Measurements from ENCODE around the gene HIPK2.

The HIPK2 gene

DNA sequence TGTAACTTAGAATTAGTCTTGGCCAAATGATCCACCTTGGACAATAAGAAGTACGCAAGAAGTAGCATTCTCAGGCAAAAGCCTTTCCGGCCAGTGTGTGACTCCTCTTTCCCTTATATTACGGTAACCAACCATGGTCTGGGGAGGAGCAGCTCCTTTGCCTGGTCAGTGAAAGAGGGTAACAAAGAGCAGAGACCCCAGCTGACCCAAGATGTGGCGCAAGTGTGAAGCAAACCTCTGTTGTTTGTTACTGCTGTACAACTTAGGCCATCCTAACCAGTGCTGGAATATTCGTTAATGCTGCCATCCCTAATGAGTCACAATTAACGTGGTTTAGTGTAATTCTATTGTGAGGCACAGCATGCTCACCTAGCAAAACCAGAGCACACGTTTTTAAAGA, 44.0 kb downstream of the HIPK2 start:
- peak; percentile 0 for DNase-seq

DNA sequence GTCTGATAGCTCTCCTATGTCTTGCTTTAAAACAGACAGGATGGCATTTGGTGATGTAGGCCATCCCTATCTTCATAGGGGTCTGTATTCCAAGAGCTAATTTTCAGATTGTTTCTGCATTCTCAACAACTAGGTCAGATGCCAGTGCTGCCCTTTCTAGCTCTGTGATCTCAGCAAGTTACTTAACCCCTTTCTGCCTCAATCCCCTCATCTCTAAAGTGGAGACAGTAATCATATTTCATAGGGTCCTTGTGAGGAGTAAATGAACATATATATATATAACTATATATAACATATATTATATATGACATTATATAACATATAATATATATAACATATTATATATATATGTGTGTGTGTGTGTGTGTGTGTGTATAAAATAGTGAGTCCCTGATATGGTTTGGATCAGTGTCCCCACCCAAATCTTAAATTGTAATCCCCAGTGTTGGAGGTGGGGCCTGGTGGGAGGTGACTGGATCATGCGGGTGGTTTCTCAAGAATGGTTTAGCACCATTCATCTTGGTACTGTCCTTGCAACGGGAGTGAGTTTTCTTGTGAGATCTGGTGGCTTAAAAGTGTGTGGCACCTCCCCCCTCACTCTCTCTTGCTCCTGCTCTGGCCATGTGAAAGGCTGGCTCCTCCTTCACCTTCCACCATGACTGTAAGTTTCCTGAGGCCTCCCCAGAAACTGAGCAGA, 45.2 kb downstream of the HIPK2 start:
- no peak for DNase-seq

DNA sequence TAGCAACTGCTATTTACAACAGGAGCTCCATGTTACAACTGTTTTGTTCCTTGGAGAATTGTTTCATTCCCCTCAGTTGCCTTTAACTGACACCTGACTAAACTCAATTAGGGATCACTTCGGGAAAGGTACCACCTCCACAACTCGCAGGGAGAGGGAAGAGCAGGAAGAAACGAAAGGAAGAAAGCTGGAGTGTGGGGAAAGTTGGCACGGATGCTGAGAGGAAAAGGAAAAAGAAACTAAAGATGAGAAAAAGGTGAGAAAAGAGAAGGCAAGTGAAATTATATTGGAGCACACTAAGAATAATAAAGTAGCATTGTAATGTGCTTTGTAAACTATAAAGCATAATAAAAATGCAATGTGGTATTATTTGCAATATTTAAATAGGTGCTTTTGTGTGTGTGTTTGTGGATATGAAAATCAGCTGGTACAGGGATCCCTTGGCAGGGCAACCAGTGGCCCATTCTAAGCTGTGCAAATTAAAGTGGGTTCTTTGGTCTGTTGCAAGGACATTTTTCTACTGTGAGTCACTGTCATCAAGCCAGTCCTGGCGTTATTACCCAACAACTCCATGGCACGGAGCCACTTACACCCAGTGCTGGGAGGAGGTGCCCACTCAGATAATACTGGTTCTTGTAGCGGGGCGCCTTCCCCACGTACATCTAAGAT, 45.9 kb downstream of the HIPK2 start:
- DNase-seq = peak; percentile 88

DNA sequence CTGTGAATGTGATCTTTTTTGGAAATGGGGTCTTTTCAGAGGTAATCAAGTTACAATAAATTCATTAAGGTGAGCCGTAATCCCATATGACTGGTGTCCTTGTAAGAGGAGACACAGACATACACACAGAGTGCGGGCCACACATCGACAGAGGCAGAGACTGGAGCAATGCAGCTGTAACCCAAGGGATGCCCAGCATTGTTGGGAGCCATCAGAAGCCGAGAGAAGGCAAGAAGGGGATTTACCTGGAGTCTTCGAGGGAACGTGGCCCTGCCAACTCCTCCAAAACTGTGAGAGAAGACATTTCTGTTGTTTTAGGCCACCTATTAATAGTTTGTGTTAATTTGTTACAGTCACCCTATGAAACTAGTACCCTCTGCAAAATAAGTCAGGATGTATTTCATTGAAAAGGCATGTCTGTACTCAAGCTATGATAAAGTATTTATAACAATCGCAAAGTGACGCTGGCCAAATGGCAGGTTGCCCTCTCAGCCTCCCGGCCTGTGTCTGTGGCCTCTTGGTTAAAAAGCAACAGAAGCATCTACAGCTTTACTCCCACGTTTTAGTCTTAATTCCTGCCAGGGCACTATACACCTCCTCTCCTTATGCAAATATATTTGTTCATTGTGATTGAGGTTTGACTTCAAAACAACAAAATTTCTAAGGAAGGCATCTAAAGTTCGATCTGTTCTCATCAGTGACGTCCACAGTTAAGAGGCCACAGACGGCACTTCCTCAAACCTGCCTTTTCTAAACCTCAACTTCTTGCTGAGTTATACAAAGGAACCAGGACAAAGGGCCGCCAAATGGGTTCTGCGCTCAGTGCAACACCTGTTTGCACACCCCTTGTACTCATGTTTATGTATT, 46.8 kb downstream of the HIPK2 start:
- DNase-seq = no peak

DNA sequence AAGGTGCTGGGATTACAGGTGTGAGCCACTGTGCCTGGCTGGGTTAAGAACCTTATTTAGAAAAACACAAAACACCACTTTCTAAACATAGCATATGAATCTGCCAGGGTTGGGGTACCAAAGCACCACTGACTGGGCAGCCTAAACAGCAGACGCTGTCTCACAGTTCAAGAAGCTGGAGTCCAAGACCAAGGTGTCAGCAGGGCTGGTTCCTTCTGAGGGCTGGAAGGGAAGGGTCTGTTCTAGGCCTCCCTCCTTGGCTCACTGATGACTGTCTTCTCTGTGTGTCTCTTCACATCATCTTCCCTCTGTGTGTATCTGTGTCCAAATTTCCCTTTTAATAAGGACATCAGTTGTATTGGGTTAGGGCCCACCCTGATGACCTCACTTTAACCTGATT, 49.6 kb downstream of the HIPK2 start:
- DNase-seq = no peak

DNA sequence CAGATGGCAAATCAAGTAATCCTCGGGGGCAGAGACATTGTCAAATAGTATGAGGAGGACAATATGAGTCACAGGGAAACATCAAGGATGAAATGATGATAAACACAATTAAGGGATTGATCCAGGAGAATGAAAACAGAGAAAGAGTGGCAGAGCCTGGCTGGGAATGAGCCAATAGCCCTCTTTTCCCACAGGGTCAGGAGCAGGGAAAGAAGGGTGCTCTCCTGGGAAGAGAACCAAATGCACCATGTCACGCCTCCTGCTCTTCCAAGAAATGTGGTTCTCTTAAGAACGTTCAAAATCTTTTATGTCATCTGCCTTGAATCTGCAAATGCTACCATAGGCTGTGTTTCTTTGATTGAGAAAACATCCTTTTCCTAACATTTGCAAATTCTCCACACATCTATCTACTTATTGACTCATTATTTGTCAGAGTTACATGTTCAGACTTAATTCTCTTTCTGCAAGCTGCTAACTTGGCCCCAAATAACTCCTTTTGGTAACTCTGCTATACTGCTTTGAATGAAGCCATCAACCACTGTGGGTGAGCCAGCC, 50.6 kb downstream of the HIPK2 start:
- peak; percentile 87 for DNase-seq

DNA sequence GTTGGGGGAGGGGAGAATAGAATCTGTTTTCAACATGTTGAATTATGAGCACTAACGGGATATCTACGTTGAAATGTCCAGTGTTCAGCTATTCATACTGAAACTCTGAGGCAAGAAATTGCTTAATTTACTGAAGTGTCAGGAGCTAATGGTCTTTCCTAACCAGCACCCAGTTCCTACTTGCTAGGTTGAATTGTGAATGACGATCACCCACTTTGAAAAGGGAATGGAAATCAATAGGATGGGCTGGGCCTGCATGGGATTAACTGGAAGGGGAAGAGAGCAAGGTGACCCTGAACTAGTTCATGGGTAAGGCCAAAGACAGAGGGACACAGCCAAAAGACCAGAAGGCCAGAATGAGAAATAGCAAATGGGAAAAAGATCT, 51.3 kb downstream of the HIPK2 start:
- DNase-seq = no peak

DNA sequence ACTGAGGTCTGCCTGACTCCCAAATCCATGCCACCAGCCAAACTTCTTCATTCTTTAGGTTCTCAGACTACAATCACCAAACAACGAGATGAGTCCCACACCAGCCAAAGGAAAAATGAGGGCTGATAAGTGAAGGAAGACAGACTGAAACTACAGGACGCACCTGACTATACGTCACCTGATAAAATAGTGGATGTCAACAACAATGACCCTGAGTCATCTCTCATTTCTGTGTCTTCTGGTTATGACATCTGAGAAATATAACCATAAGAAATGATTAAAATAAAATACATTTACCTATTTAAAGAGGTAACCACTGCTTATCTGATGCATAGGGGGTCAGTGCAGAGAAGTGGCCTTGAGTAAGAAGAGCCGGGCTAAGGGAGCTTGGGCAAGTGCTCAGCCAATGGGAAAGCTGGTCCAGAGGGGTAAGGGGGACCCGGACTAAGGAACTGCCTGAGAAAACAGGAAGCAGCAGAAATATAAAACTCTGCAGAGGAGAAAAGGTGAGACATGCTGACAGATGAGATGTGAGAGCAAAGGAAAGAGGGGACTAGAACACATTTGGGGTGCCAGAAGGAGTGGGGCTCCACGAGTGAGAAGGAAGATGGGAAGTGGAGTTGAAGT, 51.8 kb downstream of the HIPK2 start:
- DNase-seq = no peak

DNA sequence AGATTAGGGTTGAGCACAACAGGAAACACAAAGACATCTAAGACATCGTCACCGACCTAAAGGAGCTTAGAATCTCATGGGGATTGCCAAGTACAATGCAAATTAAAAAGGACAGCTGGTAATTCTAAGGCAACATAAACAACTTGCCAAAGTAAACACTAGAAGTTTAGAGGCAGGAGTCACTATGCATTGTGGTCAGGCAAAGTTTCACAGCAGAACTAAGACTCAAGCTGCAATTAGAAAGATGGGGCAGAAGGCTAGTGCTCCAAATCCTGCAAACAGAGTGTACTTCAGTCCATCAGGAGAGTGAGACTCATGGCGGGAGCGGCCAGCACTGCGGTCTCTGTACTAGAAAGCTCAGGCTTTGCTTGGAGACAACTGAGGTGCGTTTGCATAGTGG, 52.7 kb downstream of the HIPK2 start:
- peak; percentile 94 for DNase-seq

DNA sequence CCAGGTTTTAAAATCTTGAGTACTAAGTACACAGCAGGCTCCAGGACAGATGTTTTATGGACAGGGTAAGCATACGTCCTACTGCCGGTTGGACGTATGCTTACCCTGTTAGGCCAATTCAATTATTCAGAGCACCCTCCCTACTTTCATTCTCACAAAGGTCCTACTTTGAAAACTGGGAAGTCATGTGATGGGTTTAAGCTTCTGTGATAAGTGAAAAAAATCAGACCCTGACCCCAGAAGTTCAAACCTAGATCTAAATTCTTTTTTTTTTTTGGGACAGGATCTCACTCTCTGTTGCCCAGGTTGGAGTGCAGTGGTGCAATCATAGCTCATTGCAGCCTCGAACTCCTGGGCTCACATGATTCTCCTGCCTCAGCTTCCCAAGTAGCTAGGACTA, 55.2 kb downstream of the HIPK2 start:
- no peak for DNase-seq

DNA sequence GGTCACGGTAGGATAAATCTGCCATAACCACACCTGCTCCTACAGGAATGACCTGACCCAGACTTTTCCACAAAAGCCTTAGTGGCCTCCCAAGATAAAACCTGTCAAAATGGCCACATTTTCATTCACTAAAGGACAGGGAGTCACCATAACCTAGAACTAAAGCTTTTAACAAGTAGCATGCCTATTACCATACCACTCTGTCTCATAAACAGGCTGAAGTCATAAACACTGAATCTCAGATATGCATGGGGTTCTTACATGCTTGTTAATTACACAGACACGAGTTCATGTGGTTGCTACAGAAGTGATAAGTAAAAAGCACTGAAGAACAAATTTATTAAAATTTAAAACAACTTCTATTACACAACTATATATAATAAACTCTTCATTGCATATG, 56.0 kb downstream of the HIPK2 start:
- DNase-seq = no peak

DNA sequence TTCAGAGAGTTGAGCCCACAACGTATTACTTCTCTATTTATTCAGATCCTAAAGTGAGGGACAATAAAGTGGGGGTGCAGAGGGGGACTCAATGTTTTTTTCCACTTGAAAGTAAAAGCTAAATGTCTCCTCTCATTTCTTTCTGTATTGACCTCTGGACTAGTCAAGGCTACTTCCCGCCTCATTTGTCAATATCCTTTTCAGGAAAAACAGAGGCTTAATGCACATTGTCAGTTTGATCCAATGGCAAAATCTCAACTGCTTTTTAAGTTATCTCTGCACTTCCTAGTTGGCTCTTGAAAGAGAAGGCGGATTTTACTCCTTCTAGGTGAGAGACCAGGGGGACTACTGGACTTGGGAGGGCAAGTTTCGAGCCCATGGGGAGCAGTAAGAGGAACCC, 56.4 kb downstream of the HIPK2 start:
- DNase-seq = no peak

DNA sequence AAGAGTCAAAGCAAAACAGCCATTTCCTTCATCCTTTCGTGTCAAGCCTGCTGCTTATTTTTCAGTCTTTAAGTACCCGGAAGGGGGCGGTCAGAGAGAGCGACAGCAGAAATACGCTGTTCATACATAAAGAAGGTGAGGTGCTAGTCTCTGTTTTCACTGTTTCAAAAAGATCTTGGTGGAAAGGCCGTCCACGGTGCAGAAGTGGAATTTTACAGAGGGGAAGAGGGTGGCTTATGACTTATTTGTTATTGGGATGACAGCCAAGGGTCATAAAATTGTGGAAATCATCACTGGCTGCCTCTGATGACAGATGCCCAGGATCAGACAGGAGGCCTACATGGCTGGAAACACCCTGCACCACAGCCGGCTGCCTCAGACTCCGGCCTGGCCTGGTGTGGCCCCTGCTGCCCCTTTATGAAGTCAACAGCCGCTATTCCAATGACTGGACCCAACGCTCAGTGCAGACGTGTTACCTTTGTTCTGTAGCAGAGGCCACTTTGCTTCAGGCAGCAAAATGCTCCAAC, 57.0 kb downstream of the HIPK2 start:
- peak; percentile 89 for DNase-seq

DNA sequence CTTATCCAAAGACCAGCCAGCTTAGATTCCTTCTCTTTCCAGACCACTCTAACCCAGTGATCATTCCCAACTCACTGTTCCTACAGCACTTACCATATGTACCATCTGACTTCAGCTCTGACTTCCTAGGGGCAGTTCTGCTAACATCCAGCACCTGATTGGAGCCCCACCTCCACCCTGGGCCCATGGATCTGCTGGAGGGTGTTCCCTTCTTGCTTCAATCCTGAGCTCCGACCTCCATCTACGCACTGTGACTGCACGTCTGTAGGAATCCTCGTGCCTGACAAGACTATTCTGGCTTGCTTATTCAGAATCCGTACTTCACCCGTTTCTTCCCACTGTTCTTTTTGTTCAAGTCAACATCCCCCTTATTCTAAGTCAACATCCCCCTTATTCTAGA, 57.6 kb downstream of the HIPK2 start:
- DNase-seq = no peak

DNA sequence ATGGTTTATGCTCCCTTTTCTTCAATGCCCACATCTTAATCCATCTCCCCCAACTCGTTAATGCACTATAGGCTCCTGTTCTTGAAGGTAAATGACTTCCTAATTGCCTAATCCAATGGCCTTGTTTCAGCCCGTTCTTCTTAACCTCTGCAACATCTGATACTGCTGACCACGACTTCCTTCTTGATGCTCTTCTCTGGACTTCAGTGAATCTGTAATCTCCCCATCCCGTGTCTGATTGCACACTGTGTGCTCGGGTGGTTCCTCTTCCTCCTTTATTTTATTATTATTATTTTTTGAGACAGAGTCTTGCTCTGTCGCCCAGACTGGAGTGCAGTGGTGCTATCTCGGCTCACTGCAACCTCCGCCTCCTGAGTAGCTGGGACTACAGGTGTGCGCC, 58.9 kb downstream of the HIPK2 start:
- DNase-seq = no peak

DNA sequence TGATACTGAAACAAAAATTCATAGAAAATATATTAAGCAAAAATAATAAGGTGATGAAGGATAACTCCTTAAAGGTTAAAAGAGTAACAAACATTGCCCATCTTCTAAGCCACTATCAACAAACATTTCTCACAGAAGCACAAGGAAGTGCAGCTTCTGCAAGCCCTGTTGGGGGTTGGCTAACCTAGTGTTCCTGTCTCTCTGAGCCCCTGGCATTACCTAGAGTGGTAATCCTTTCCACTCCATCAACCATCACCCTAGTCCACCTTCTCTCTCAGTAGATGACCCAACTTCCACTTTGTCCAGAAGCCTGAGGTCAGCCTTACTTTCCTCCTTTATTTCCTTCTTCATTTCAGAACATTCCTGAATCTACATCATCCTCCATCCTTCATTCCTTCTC, 59.7 kb downstream of the HIPK2 start:
- no peak for DNase-seq

DNA sequence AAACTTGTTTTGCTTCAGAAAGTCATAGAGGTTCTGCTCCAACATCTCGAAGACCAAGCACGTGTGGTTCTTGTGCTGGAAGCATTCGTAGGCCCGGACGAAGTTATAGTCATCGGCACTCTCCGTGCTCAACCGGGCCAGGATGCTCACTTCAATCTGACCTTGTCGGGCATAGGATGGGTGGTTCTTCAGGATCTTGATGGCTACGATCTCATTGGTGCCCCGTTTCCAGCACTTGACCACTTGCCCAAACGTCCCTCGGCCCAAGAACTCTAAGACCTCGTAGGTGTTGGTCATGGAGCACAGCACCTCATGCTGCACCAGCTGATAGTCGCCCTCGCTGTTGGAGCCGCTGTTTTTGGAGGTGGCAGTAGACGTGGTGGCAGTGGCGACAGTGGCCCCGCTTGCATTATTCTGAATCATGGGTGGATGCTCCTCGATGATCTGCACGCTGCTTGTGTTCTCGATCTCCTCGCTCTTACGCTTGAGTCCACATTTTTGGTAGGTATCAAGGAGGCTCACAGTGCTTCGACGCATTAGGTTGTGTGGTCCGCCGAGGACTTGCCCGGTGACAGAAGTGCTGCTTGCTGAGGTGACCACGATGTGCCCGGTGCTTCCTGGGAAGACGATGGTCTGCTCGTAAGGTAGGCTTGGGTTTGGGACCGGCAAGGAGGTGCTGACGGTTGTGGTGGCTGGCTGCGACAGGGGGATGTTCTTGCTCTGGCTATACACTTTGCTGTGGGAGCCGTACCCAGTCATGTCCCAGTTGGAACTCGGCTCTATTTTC, 61.4 kb downstream of the HIPK2 start:
- DNase-seq = no peak

DNA sequence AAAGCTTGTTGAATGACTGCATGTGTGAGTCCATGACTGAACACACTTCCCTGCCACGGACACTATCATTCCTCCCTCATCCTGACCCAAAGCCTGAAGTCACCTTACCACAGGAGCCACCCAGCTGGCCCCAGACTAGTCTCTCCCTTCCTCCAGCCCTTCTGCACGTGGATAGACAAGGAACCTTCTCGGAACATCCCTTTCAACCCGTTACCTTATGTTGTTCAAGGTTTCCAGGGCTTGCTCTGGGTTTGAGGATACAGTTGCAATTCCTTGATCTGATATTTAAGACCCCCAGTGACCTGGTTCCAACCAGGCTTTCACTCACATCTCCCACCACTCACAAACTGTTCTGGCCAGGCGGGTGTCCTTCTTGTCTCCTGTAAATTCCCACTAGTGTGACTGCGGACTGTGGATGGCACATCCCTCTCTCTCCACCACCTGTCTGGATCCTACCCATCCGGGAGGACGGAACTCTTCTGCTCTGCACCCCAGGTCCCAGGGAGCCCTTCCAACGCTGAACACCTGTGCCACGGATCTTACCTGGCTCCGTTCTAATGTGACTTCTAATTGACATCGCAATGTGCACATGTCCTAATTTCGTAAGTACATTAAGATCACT, 62.5 kb downstream of the HIPK2 start:
- DNase-seq = no peak

DNA sequence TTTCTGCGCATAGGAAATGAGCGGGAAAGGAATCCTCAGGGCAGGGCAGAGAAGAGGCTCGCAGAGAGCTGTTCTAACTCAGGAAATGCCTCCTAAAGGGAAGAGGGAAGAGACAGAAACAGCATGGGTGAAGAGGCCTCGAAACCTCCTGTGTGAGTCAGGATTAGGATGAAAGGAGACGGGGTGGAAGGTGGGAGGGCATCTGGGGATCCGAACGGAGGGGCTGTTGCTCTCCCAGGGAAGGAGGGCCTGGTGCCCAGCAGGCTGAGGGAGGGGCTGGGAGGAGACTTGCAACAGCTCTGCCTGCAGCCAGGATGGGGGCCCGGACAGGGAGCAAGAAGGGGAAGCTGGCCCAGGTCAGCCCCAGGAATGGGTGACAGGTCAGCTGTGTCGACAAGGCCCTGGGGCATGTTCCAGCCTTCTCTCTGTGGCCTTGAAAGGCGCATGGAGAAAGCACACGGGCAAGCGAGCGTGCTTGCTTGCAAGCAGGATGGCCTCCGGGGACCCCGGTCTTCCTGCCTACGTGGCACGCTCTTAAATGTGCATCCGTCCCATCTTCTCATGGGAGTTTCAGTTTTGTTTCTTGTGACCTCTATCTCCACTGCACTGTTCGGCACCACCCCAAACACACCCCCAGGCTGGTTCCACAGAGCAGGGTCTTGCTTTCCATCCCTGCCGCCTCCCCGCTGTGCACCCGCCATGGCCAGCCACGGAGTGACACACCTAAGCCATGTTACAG, 63.5 kb downstream of the HIPK2 start:
- no peak for DNase-seq

DNA sequence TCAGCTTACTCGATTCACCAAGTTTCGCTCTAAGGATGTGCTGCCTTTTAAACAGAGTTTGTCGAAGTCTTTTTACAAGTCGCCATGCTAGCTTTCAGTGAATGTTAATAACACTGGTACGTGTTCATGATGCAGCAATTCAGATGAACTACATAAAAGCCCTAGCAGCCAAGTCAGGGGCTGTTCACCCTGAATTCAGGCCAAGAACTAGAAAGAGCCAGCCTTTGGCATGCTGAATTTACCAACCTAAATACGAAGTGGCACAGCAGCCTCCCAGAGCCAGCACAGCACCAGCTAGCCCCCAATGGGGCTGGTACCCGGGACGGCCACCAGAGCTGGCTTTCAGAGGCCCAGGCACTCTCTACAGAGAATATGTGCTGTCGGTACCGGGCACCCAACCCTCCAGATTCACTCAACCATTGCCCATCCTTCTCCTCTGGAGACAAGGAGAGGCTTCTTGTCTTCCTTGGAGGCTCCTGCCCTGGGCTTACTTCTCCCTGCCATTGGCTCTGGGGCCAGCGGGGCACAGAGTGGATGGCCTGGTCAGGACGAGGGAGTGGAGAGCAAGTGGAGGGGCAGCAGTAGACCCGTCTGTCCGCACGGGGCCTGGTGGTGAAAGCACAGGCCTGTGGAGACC, 64.2 kb downstream of the HIPK2 start:
- no peak for DNase-seq
